ENCODE measurements around the gene SAMD8.

GRCh38 chr10:75094465-75094864, 17.0 kb upstream of the SAMD8 start:
- TF ChIP-seq CTCF (conservative IDR thresholded peaks at IDR 0.05 in 1 of 2, IDR thresholded peaks at IDR 0.05 in 1 of 2; ENCODE audit: extremely low read depth in 1 of 2, insufficient read depth in 1 of 2, low read depth in 1 of 2, low read length in 2 of 2), result no peak
- TF ChIP-seq EZH2 (IDR thresholded peaks at IDR 0.05; ENCODE audit: borderline replicate concordance, low read length), result no peak

Measured in mammary epithelial cell (primary cell).